Psoas muscle (tissue), 8 donors: Measurements from ENCODE around the gene JPH2. TPM values are rescaled to one million over a fixed set of nuclear protein-coding genes. Genes with fewer than 3 reads are reported as not detected.
"Not testable (repeated sequence)": the region's sequence is repeated elsewhere in the genome, so short reads cannot be mapped to it uniquely, and the experiment has no call there.

Source experiments
- ATAC-seq, 4 donors: fragments of 200-7000 bp; cut with Tn5 transposase; one replicate each; pipeline ENCODE4 v1.9.1; 2020; ENCODE audit warnings: moderate library complexity in 3 of 4, mild to moderate bottlenecking in 2 of 4
- DNase-seq, 2 donors: peaks; one replicate each; pipeline ENCODE4 v3.0.0-alpha.2; 2020
- H3K27ac ChIP-seq: fragments of 200-600 bp; one replicate; pipeline ENCODE4 v1.8.0; 2022
- H3K27me3 ChIP-seq, 3 donors: fragments of 200-600 bp in 1 of 3; one replicate each; pipeline versions ENCODE4 v1.6.1 to v1.8.0; 2013 to 2022; ENCODE audit warnings: low read length in 2 of 3, mild to moderate bottlenecking in 2 of 3, moderate library complexity in 1 of 3; ENCODE audit not compliant: insufficient read depth in 3 of 3
- H3K36me3 ChIP-seq, 2 donors: fragments of 200-600 bp in 1 of 2; one replicate each; pipeline versions ENCODE4 v1.6.1 to v1.8.0; 2013 to 2022; ENCODE audit warnings: low read depth in 1 of 2, mild to moderate bottlenecking in 1 of 2, moderate library complexity in 1 of 2; ENCODE audit not compliant: insufficient read depth in 1 of 2
- H3K4me1 ChIP-seq: fragments of 200-600 bp; one replicate; pipeline ENCODE4 v1.8.0; 2022
- H3K4me3 ChIP-seq: fragments of 200-600 bp; one replicate; pipeline ENCODE4 v1.8.0; 2022; ENCODE audit warnings: mild to moderate bottlenecking
- H3K9me3 ChIP-seq: fragments of 200-600 bp; one replicate; pipeline ENCODE4 v1.8.0; 2022
- CTCF ChIP-seq: fragments of 200-600 bp; IDR thresholded peaks from one replicate; pipeline ENCODE4 v1.8.0; 2022; ENCODE audit warnings: antibody characterized with exemption
- WGBS, 3 donors: extraction: QIAGEN DNeasy Blood & Tissue Kit; methylation state at CpG; one replicate each; pipeline versions ENCODE4 v1.1.6 to v1.1.7; 2013; 5-methylcytosine and 5-hydroxymethylcytosine counted together
- intact Hi-C, 2 donors: fragments of 100-400 bp; cut with DNase I; formaldehyde crosslinking; loops; one replicate each; pipeline versions ENCODE4 v1.11.0 to v1.14.2; 2022
- polyA plus RNA-seq, 3 donors: library from polyadenylated mRNA; stranded (reverse); fragments of 200-250 nt; gene quantifications; one replicate each; pipeline ENCODE4 v1.2.3, GENCODE V29; 2013
- total RNA-seq, 4 donors: library from RNA; stranded (reverse); fragmentation: NEBNext Ultra II Directional in 2 of 4; extraction: Animal tissue kit (Norgen Biotek cat#: 25700) in 2 of 4; gene quantifications; one replicate each; pipeline versions ENCODE4 v1.2.1 to v1.2.4, GENCODE V29; 2021 to 2023
- donor health status: healthy with polysubstance abuse.
- donor health status: DM: no; HTN: no; CAD: no; lungs with moderate emphysema.
- donor health status: Bipolar disorder and iron deficiency.
- donor health status: healthy.
- donor health status: DM: yes; HTN: yes; CAD: no.
- donor health status: DM: no; HTN: no; CAD: no.
- donor health status: DM: no; HTN: no; CAD: no.
- donor health status: DM: yes; HTN: yes; CAD: no.

Gene JPH2
- total and polyA plus RNA-seq, 7 donors = 13.5 to 145 (median 48.0) TPM

GRCh38 chr20:44129911-44130718 is 56.9 kb downstream of the JPH2 start:
- peaks cover 6% of the 10 kb centered on the region for H3K4me1 ChIP-seq
- peak in 1 of 2 donors; percentile 44 for DNase-seq
- no peaks in the 10 kb centered on the region for H3K9me3 ChIP-seq
- H3K36me3 ChIP-seq = no peaks in the 10 kb centered on the region
- intact Hi-C loops = no loop called here
- ATAC-seq = peak in 3 of 4 donors; percentile 25 to 44 (median 35)
- no peak overlapping the region for H3K4me3 ChIP-seq
- WGBS, 3 donors = 24 to 40% (median 25%) methylated on average over 9 of the region's 9 CpGs
- H3K27ac ChIP-seq = peak overlapping the region; percentile 15
- TF ChIP-seq CTCF = no peak
- no peaks in the 10 kb centered on the region for H3K27me3 ChIP-seq

- H3K27ac ChIP-seq = peak overlapping the region; percentile 15
- DNase-seq, H3K9me3 ChIP-seq, H3K36me3 ChIP-seq, H3K4me3 ChIP-seq, intact Hi-C loops, ATAC-seq, H3K27me3 ChIP-seq: not testable (repeated sequence)
- 79 to 86% (median 83%) methylated on average over 7 of the region's 7 CpGs for WGBS, 3 donors
- H3K4me1 ChIP-seq = peaks cover 11% of the 10 kb centered on the region
Measured at GRCh38 chr20:44129300-44129699, 57.7 kb downstream of the JPH2 start.

GRCh38 chr20:44126445-44126844 is 60.5 kb downstream of the JPH2 start:
- H3K4me1 ChIP-seq = peaks cover 35% of the 10 kb centered on the region
- no peak overlapping the region for H3K4me3 ChIP-seq
- H3K27me3 ChIP-seq = no peaks in the 10 kb centered on the region
- no peak overlapping the region for H3K27ac ChIP-seq
- H3K9me3 ChIP-seq = no peaks in the 10 kb centered on the region
- no peak for ATAC-seq
- TF ChIP-seq CTCF = no peak
- WGBS, 3 donors = 79 to 90% (median 86%) methylated on average over 3 of the region's 3 CpGs
- DNase-seq = no peak
- no peaks in the 10 kb centered on the region for H3K36me3 ChIP-seq
- intact Hi-C loops = no loop called here

- ATAC-seq (peak; percentile 38 to 53 (median 43)), DNase-seq (peak in 1 of 2 donors; percentile 35)
- Histone ChIP-seq H3K27me3 (no peaks in the 10 kb centered on the region), H3K27ac (peak overlapping the region; percentile 80), H3K4me3 (no peak overlapping the region), H3K9me3 (no peaks in the 10 kb centered on the region), H3K4me1 (peaks cover 43% of the 10 kb centered on the region), H3K36me3 (no peaks in the 10 kb centered on the region)
- 44 to 66% (median 49%) methylated on average over 12 of the region's 12 CpGs for WGBS, 3 donors
- TF ChIP-seq CTCF = no peak
- intact Hi-C loops = no loop called here
Measured at GRCh38 chr20:44125332-44126127, 61.5 kb downstream of the JPH2 start.
